ENCODE measurements around the gene SRPK2.
"Not testable (repeated sequence)": the region's sequence is repeated elsewhere in the genome, so short reads cannot be mapped to it uniquely, and the experiment has no call there.

SRPK2 gene

DNA sequence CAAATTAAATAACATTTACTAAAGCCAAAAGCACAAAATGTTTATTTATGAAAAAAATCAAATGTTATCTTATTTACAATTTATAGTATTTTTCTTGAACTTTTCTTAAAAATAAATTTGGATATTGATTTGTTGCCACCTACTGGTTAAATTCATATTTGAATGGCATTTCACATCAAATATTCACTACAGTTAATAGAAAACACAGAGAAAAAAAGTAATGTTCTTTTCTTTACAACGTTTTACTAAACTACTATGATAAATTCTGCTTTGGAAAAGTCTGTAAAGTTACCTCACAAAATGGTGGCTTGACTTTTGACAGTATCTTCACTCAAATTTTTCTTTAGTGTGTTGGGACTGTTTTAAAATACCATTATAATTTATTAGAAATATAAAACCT lies 52.7 kb downstream of the SRPK2 start:
- peak; percentile 18 for DNase-seq

DNA sequence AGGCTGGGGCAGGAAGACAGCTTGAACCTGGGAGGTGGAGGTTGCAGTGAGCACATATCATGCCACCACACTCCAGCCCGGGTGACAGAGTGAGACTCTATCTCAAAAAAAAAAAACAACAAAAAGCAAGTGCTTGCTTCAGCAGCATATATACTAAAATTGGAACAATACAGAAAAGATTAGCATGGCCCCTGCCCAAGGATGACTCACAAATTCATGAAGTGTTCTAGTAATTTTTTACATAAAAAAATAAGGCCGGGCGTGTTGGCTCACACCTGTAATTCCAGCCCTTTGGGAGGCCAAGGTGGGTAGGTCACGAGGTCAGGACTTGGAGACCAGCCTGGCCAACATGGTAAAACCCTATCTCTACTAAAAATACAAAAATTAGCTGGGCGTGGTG lies 56.1 kb downstream of the SRPK2 start:
- DNase-seq: not testable (repeated sequence)

GRCh38 chr7:105330526-105330925 lies 58.2 kb downstream of the SRPK2 start:
- DNase-seq: no peak

GRCh38 chr7:105327201-105327600 lies 61.5 kb downstream of the SRPK2 start:
- no peak for DNase-seq

DNA sequence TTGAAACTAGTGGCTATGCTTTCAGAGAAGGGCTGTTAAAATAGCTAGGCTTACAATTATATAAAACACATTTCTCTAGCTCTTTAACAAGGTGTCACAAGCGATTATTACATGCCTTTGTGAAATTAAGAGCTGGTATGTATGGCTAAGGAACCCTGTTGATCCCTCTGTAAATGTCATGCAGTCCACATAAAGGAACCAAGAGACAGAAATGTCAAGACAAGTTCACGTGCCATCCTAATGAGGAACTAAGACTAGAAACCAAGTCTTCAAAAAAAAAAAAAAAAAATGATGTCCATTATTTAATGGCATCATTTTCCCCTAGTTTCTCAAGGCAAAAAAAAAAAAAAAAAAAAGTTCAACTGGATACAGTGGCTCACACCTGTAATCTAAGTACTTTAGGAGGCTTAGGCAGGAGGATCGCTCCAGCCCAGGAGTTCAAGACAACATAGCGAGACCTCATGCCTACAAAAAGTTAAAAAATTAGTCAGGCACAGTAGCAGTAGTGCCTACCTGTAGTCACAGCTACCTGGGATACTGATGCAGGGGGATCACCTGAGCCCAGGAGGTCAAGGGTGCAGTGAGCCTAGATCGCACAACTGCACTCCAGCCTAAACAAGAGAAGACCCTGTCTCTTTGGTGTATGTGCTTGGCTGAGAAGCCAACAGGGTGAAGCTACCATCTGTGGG lies 63.4 kb downstream of the SRPK2 start:
- DNase-seq: peak; percentile 79

- not testable (repeated sequence) for DNase-seq
Observed at GRCh38 chr7:105324606-105325005, 64.1 kb downstream of the SRPK2 start.

DNA sequence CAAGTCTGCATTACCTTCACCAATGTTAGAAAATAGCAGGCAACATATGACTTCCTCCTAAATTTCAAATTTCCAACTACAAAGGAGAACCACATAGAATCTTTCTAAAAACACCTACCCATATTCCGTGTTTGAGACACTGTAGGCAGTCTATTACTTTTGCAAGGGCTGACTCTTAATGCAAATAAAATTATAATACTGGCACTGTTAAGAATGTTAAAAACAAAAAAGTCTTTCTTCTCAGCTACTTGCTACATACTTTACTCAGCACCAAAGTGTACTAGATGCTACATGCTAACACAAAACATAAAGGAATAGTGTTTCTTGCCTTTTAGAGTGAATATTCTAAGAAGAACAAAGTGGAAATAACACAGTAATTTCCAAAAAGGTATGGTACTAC lies 65.4 kb downstream of the SRPK2 start:
- DNase-seq: no peak

- DNase-seq: no peak
Observed at GRCh38 chr7:105322655-105323277, 66.0 kb downstream of the SRPK2 start.

- no peak for DNase-seq
Observed at GRCh38 chr7:105321754-105322455, 66.8 kb downstream of the SRPK2 start.

DNA sequence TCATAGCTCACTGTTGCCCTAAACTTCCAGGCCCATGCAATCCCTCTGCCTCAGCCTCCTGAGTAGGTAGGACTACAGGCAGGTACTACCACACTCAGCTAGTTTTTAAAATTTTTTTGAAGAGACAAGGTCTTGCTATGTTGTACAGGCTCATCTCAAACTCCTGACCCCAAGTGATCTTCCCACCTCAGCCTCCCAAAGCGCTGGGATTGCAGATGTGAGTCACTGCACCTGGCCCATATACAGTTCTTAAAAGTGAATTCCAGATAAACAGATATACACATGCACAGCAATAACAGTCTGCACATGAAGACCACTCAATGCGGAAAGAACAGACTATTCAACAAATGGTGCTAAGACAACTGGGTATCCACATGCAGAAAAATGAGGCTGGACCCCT lies 67.8 kb downstream of the SRPK2 start:
- no peak for DNase-seq

DNA sequence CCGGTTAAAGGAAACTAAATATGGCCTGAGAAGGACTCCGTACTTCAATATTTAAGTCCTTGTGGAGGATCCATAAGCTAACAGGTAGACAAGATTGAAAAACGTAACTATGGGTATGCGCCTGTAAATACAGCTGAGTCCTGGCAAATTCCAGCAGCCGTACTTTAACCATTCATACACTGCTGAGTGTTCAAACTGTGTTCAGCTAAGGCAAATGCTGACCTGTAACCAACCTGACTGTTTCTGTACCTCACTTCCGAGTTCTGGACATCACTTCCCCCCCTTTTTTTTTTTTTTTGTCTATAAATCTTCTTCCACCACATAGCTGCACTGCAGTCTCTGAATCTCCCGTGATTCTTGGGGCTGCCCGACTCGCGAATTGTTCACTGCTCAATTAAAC lies 69.1 kb downstream of the SRPK2 start:
- DNase-seq: no peak

DNA sequence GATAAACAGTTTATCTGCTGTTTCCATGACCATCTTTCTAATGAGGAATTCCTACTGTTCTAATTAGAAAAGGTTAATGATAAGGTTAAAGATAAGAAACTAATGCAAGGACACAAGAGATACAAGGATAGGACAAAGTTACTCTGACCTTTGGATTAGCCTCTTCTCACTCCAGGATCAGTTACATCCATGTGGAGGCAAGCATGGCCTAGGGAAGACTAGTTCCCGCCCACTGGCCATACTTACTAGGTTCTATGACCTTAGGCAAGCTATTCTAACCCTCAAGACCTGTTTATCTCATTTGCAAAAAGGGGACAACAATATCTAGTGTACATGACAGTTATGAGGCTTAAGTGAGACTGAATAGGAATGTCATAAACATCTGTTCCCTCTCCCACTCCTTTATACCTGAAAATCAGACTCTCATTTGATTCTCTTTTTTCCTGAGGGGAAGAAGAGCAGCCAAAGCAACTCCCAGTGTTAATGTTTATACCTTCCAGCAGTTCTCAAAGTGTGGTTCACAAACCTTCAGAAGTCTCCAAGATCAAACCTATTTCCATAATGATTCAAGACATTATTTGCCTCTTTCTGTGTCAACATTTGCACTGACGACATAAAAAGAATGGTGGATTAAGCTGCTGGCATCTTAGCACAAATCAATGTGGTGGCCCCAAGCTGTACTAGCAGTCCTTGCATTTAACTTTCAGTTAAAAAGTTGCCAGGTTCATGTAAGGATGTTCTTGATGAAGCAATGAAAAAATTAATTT lies 72.0 kb downstream of the SRPK2 start:
- DNase-seq: no peak

GRCh38 chr7:105315357-105315756 lies 73.4 kb downstream of the SRPK2 start:
- no peak for DNase-seq

DNA sequence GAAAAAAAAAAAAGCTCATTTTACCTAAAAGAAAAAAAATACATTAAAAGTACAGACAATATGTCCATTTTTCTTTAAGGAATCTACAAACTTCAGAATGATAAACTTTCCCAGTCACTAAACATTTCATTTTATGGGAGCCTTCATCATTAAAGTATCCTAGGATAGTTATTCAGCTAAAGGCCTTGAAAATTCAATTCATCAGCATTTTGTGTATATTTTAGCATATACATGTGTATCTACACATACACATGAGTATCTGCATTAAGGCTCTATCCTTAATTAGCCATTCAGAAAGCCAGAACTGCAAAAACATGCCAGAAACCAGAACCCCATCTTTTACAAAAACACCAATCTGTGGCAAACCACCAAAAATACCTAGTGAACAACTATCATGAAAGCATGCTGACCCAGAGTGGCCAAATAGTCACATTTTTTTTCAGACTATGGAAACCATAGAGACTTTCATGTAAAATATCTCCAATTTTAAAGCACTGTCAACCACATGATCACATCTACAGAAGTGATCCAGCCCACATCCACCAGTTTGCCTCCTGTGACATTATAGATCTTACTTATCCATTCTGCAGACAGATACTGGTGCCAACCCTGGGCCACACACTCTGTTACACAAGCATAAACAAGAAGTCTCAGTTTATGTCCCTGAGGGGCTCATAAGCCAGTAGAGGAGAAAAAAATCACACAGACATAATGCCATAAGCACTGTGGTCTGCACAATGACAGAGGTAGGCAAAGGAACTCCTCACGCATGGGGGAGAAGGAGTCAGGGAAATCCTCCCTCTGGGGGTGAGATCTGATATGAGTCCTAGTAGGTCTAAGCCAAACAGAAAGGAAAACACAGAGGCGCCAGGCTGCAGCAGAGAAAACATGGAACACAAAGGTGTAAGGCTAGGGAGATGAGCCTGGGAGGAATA lies 79.2 kb downstream of the SRPK2 start:
- DNase-seq: no peak

- DNase-seq: no peak
Observed at GRCh38 chr7:105307163-105307672, 81.5 kb downstream of the SRPK2 start.

DNA sequence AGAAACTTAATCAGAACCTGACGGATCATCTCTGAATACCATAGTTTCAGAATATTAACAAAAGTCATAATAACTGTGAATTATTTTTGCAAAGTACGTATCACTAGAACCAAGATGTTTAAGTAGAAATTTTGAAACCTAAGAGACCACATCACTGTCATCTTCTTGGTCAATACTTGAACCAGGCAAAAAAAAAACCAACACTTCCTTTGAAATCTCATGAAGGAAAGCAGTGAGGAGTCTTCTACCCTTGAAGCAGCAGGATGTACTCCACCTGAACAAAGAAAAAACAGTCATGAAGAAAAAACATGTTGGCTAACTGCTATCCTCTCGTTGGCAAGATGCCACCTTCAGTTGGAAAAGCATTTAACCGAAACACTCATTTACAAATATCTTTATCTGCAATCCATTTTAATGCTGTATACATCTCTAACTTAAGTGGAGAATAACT lies 82.4 kb downstream of the SRPK2 start:
- no peak for DNase-seq

- DNase-seq: no peak
Observed at GRCh38 chr7:105305633-105306032, 83.1 kb downstream of the SRPK2 start.

- no peak for DNase-seq
Observed at GRCh38 chr7:105304040-105304895, 84.5 kb downstream of the SRPK2 start.

GRCh38 chr7:105300587-105300986 lies 88.1 kb downstream of the SRPK2 start:
- DNase-seq: not testable (repeated sequence)

DNA sequence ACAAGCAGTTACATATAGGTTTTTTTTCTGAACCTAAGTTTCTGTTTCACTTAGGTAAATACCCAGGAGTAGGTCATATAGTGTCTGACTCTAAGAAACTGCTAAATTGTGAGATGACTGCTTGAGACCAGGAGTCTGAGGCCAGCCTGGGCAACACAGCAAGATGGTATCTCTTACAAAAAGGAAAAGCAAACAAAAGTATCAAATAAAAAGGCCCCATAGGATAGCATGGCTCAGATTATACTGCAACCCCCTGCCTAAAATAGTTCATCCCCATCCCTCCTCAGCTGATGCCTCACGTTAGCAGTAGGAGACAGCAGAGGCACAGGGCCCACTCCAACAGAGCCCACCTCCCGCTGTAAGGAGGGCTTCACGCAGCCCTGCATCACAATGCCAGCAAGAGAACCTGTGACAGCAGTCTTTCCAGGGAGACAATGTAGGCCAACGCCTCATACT lies 90.3 kb downstream of the SRPK2 start:
- DNase-seq: no peak

DNA sequence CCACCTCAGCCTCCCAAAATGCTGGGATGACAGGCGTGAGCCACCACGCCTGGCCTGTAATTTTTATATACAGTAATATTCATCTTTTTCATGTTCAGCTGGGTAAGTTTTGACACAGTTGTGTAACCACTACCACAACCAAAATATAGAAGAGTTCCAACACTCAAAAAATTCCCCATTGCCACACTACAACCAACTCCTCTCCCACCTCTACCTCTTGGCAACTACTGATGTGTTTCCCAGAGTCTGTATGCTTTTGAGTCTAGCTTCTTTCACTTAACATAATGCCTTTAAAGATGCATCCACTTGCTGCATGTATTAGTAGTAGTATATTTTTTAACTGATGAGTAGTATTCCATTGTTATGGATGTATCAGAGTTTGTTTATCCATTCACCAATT lies 90.7 kb downstream of the SRPK2 start:
- DNase-seq: no peak

Measured in MV-4-11 (cell line).